ENCODE data around the gene LILRB5. TPM values are rescaled to one million over a fixed set of nuclear protein-coding genes. Genes with fewer than 3 reads are reported as not detected.
"Not testable (repeated sequence)": the region's sequence is repeated elsewhere in the genome, so short reads cannot be mapped to it uniquely, and the experiment has no call there.

LILRB5 gene
- total RNA-seq, 4 donors from 2014 or later: 12.5 to 17.5 (median 15.1) TPM

DNA sequence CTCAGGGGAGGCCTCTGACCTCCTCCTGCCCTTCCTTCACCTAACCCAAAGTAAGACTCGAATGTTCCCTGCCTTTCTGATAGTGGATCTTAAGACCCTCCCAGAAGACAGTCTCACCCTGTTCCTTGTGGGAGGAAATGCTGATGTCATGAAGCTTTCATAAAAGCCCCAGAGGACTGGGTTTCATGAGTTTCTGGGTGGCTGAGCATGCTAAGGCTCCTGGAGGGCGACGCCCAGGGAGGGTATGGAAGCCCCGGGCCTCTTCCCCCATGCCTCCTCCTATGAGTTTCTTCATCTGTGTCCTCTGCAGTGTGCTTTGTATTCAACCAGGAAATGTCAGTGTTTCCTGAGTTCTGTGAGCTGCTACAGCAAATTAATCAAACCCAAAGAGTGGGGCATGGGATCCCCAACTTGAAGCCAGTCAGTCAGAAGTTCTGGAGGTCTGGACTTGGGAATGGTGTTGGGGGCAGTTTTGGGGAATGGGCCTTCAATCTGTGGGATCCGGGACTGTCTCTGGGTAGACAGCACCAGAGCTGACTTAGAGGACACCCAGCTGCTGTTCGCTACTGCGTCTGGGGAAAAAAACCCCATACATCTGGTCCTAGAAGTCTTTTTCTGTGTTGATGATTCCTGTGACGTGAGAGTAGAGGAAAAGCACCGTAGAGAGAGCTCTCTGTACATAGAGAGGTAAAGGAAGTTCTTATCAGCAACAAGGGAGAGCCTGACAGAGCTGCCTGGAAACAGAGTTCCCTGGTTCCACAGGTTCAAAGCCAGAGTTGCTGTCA, 25.8 kb upstream of the LILRB5 start:
- Histone ChIP-seq H3K4me3 (no peak overlapping the region), H3K9me3 (peaks cover 0 to 7% (median 0%) of the 10 kb centered on the region in 3 donors), H3K27ac (no peak overlapping the region), H3K36me3 (no peaks in the 10 kb centered on the region), H3K4me1 (no peaks in the 10 kb centered on the region), H3K27me3 (peaks cover 58% of the 10 kb centered on the region)
- no peak for ATAC-seq
- 14 to 40% methylated on average over 1 to 7 of the region's 9 CpGs for WGBS, 2 donors (ENCODE audit: low coverage in 1 of 2)
- TF ChIP-seq POLR2AphosphoS5 (IDR thresholded peaks at IDR 0.05) (no peak), POLR2A (IDR thresholded peaks at IDR 0.05) (no peak), CTCF (IDR thresholded peaks at IDR 0.05) (no peak), EP300 (IDR thresholded peaks at IDR 0.05) (no peak)

- not testable (repeated sequence) for H3K36me3 ChIP-seq, H3K9me3 ChIP-seq, H3K4me1 ChIP-seq, ATAC-seq, H3K27ac ChIP-seq, H3K4me3 ChIP-seq
- WGBS, 2 donors (ENCODE audit: low coverage in 1 of 2): 73 to 74% methylated on average over 3 to 4 of the region's 5 CpGs
- H3K27me3 ChIP-seq: peaks cover 68% of the 10 kb centered on the region
Measured at GRCh38 chr19:54281729-54282075, 24.6 kb upstream of the LILRB5 start.

GRCh38 chr19:54281007-54281728, 24.1 kb upstream of the LILRB5 start, which contains the start of gene LILRB2:
Gene LILRB2 (minus strand): TSS chr19:54281110. CDS start chr19:54280496, 614 bp downstream.
- peaks cover 0 to 7% (median 0%) of the 10 kb centered on the region in 3 donors for H3K9me3 ChIP-seq
- H3K4me3 ChIP-seq: peak within 1 kb of the TSS in 1 of 2 donors; percentile 27
- H3K27me3 ChIP-seq: peaks cover 73% of the 10 kb centered on the region
- H3K4me1 ChIP-seq: no peaks in the 10 kb centered on the region
- no peaks in the 10 kb centered on the region for H3K36me3 ChIP-seq
- no peak within 1 kb of the TSS for H3K27ac ChIP-seq
- TF ChIP-seq POLR2A (IDR thresholded peaks at IDR 0.05): no peak
- TF ChIP-seq EP300 (IDR thresholded peaks at IDR 0.05): no peak
- no peak for TF ChIP-seq CTCF (IDR thresholded peaks at IDR 0.05)
- no peak for TF ChIP-seq POLR2AphosphoS5 (IDR thresholded peaks at IDR 0.05)
- ATAC-seq: peak; percentile 46
- 56 to 61% methylated on average over 7 to 8 of the region's 12 CpGs for WGBS, 2 donors (ENCODE audit: low coverage in 1 of 2)

DNA sequence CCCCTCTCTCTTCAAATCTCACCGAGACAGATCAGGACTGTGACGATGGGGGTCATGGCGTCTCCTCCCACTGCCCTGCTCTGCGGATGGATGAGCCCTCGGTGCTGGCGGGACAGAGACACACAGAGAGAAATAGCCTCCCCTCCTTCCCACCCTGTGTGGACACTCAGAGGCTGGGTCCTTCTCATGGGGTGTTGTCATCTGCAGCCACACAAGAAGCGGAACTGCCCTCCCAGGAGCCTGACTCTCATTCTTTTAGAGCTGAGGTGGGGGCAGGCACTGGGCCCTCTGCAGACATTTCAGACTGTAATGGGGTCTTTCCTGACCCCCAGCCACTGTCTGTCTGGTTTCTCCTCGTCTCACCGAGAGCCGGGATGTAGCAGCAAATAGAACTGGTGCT, 23.4 kb upstream of the LILRB5 start:
- ATAC-seq: peak; percentile 20
- H3K9me3 ChIP-seq, H3K36me3 ChIP-seq, H3K27ac ChIP-seq, H3K4me1 ChIP-seq: not testable (repeated sequence)
- Histone ChIP-seq H3K4me3 (peak overlapping the region in 1 of 2 donors; percentile 27), H3K27me3 (peaks cover 78% of the 10 kb centered on the region)
- 40% methylated on average over 1 of the region's 10 CpGs; no CpG with 5 or more reads in 1 of the 2 donors for WGBS, 2 donors (ENCODE audit: low coverage in 1 of 2)

- 20 to 83% methylated on average over 1 to 2 of the region's 4 CpGs for WGBS, 2 donors (ENCODE audit: low coverage in 1 of 2)
Measured at GRCh38 chr19:54280025-54280424, 23.0 kb upstream of the LILRB5 start.

DNA sequence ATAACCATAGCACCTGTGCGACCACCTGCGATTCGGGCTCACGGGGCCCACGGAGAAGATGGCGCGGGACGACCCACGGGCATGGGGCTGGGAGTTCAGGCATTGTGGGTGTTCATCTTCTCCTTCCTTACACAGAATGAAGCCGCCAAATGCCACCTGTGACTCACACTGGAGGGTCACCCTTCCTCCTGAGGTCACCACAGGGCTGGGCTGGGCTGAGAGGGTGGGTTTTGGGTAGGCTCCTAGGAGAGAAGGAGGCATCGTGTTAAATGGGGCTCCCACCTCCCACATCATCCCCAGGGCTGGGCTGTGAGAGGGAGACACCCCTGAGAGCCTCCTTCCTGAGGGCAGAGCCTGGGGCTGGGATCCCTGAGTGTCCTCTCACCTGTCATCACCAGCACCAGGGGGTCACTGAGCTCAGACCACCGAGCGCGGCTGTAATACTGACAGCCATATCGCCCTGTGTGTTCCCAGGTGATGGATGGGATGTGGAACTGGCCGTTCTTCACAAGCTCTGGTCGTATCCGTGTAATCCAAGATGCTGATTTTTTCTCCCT, 22.4 kb upstream of the LILRB5 start:
- no peak for TF ChIP-seq EP300 (IDR thresholded peaks at IDR 0.05)
- TF ChIP-seq CTCF (IDR thresholded peaks at IDR 0.05): no peak
- no peak for TF ChIP-seq POLR2A (IDR thresholded peaks at IDR 0.05)
- TF ChIP-seq POLR2AphosphoS5 (IDR thresholded peaks at IDR 0.05): no peak
- H3K9me3 ChIP-seq: peaks cover 0 to 7% (median 0%) of the 10 kb centered on the region in 3 donors
- no peak for ATAC-seq
- H3K36me3 ChIP-seq: no peaks in the 10 kb centered on the region
- no peak overlapping the region for H3K27ac ChIP-seq
- H3K4me1 ChIP-seq: no peaks in the 10 kb centered on the region
- peak overlapping the region in 1 of 2 donors; percentile 27 for H3K4me3 ChIP-seq
- no CpG with 5 or more reads among the region's 18 CpGs for WGBS, 2 donors (ENCODE audit: low coverage in 1 of 2)
- H3K27me3 ChIP-seq: peaks cover 82% of the 10 kb centered on the region

More at GRCh38 chr19:54280025-54280424, 23.0 kb upstream of the LILRB5 start:
- Histone ChIP-seq H3K4me3 (peak overlapping the region in 1 of 2 donors; percentile 27), H3K27me3 (peaks cover 79% of the 10 kb centered on the region)
- H3K4me1 ChIP-seq, H3K9me3 ChIP-seq, H3K36me3 ChIP-seq, ATAC-seq, H3K27ac ChIP-seq: not testable (repeated sequence)

GRCh38 chr19:54278571-54279195, 21.6 kb upstream of the LILRB5 start:
- H3K9me3 ChIP-seq, H3K4me3 ChIP-seq, H3K4me1 ChIP-seq, H3K27ac ChIP-seq, ATAC-seq, H3K36me3 ChIP-seq: not testable (repeated sequence)
- peaks cover 77% of the 10 kb centered on the region for H3K27me3 ChIP-seq
- 20% methylated on average over 1 of the region's 15 CpGs; no CpG with 5 or more reads in 1 of the 2 donors for WGBS, 2 donors (ENCODE audit: low coverage in 1 of 2)

GRCh38 chr19:54278056-54278455, 21.0 kb upstream of the LILRB5 start:
- H3K4me1 ChIP-seq, H3K27ac ChIP-seq, H3K4me3 ChIP-seq, H3K9me3 ChIP-seq, H3K36me3 ChIP-seq, ATAC-seq: not testable (repeated sequence)
- H3K27me3 ChIP-seq: peaks cover 74% of the 10 kb centered on the region
- WGBS, 2 donors (ENCODE audit: low coverage in 1 of 2): 40 to 66% methylated on average over 2 to 4 of the region's 13 CpGs

All from gastroesophageal sphincter (tissue), 4 donors.